ENCODE results near the gene TTC39A.

TTC39A gene

GRCh38 chr1:51297401-51298321 lies 32.7 kb downstream of the TTC39A start:
- DNase-seq (ENCODE audit: low read depth in 2 of 2): no peak

GRCh38 chr1:51296383-51297357 lies 33.7 kb downstream of the TTC39A start:
- peak; percentile 51 to 83 for DNase-seq (ENCODE audit: low read depth in 2 of 2)

GRCh38 chr1:51295926-51296325 lies 34.4 kb downstream of the TTC39A start:
- DNase-seq (ENCODE audit: low read depth in 2 of 2): no peak

GRCh38 chr1:51294566-51295184 lies 35.7 kb downstream of the TTC39A start:
- no peak for DNase-seq (ENCODE audit: low read depth in 2 of 2)

GRCh38 chr1:51293898-51294515 lies 36.4 kb downstream of the TTC39A start:
- no peak for DNase-seq (ENCODE audit: low read depth in 2 of 2)

DNA sequence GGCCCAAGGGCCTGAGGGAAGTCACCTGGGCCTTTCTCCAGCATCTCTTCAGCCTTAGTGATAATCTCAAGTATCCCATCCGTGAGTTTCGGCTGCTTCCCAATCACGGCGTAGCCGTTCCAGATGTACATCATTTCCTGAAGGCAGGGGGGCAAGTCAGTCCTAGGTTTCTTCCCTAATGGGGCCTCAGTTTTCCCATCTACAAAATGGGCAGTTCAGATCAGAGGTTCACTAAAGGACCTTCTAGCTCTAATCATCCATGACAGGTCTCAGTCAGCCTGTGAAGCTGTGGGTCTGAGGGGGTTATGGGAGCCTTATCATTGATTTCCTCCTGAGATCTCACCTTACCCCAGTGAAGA lies 39.9 kb downstream of the TTC39A start:
- DNase-seq (ENCODE audit: low read depth in 2 of 2): no peak

- DNase-seq (ENCODE audit: low read depth in 2 of 2): no peak
Observed at GRCh38 chr1:51289676-51290488, 40.5 kb downstream of the TTC39A start.

DNA sequence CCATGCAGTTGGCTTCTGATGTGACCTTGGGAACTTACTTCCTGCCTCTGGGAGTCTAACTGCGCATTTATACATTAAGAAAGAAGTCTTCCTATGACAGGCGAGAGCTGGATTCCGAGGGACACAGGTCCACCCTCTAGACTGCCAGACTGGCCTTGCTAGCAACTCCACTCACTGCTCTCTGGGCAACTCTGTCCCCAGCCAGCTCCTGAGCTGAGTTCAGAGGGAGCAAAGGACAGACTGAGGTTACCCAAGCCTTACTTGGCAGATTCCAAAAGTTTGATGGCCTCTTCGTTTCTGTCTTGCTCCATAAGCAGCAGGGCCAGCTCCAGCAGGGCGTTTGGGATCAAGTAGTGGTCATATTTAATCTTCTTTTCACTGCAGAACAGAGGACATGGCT lies 41.8 kb downstream of the TTC39A start:
- DNase-seq (ENCODE audit: low read depth in 2 of 2): no peak

- no peak for DNase-seq (ENCODE audit: low read depth in 2 of 2)
Observed at GRCh38 chr1:51287966-51288365, 42.4 kb downstream of the TTC39A start.

DNA sequence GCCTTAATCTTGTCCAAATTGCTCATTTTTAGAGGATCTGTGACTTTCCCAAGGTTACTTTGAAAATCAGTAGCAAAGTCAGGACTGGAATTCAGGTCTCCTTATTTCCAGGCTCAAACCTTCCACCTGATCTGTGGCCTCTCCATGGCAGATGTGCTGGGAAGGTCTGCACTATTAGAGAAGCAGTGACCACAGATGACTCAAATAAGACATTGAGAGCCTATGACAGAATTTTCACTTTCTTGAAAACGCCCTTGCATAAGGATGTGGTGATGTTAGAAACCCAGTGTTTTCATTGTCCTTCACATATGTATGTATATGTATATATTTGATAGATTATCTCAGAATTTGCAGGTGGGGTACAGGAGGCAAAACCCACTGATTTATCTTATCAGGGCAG lies 45.3 kb downstream of the TTC39A start:
- no peak for DNase-seq (ENCODE audit: low read depth in 2 of 2)

- DNase-seq (ENCODE audit: low read depth in 2 of 2): no peak
Observed at GRCh38 chr1:51284487-51284954, 45.8 kb downstream of the TTC39A start.

DNA sequence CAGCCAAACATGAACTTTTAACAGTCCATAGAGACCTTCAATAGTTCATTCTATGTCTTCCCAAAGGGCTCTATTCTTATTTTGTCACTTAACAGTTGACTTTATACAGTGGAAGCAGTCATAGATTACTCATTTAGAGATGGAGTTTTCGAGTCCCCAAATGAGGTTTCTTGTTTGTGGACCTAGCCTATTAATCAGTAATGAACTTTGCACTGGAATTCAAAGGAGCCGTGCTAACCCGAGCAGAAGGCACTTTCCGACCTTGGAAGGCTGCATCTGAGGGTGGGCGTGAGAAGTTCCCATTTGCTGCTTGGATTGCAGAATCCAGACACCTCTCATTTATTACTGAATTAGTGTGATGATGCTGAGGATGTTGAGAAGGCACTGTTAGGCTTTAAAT lies 46.4 kb downstream of the TTC39A start:
- DNase-seq (ENCODE audit: low read depth in 2 of 2): no peak

GRCh38 chr1:51282605-51283004 lies 47.8 kb downstream of the TTC39A start:
- no peak for DNase-seq (ENCODE audit: low read depth in 2 of 2)

GRCh38 chr1:51281807-51282206 lies 48.6 kb downstream of the TTC39A start:
- no peak for DNase-seq (ENCODE audit: low read depth in 2 of 2)

- no peak for DNase-seq (ENCODE audit: low read depth in 2 of 2)
Observed at GRCh38 chr1:51280321-51280978, 49.9 kb downstream of the TTC39A start.

DNA sequence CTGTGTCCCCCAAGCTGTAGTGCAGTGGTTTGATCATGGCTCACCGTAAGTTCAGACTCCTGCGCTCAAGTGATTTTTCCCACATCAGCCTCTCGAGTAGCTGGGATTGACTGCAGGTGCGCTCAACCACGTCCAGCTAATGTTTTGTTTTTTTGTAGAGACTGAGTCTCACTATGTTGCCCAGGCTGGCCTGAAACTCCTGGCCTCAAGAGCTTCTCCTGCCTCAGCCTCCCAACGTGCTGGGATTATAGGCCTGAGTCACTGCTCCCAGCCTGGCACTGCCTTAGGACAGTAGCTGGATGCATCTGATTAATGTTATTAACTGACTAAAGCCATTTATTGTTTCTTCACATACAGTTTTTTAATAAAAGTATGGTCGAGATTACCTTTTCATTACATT lies 54.1 kb downstream of the TTC39A start:
- no peak for DNase-seq (ENCODE audit: low read depth in 2 of 2)

GRCh38 chr1:51274676-51275075 lies 55.7 kb downstream of the TTC39A start:
- DNase-seq (ENCODE audit: low read depth in 2 of 2): no peak

- no peak for DNase-seq (ENCODE audit: low read depth in 2 of 2)
Observed at GRCh38 chr1:51272916-51273315, 57.4 kb downstream of the TTC39A start.

GRCh38 chr1:51270751-51271150 lies 59.6 kb downstream of the TTC39A start:
- DNase-seq (ENCODE audit: low read depth in 2 of 2): no peak

GRCh38 chr1:51268634-51269033 lies 61.7 kb downstream of the TTC39A start:
- no peak for DNase-seq (ENCODE audit: low read depth in 2 of 2)

All from stimulated activated CD4-positive, alpha-beta T cell treated with anti-CD3 and anti-CD28 coated beads, Interleukin-12 subunit alpha, Interleukin-12 subunit beta, amount 100 ng/mL, for 24 hours (primary cell).